WI38 (cell line): ENCODE data around the gene MRTO4.

Source experiments
- H3K4me3 ChIP-seq: 2 replicates; pipeline ENCODE4 v1.5.1; 2011; ENCODE audit warnings: low read depth, mild to moderate bottlenecking, control low read depth, low read length
- CTCF ChIP-seq: IDR thresholded peaks from 2 replicates; pipeline ENCODE4 v1.5.1; 2012; ENCODE audit warnings: low read depth, mild to moderate bottlenecking, control low read depth, low read length

Gene MRTO4

GRCh38 chr1:19251305-19252196, at the start of gene MRTO4, which contains the start of gene EMC1:
MRTO4 (plus strand) TSS chr1:19251805; CDS start chr1:19251836, 31 bp downstream.
EMC1 (minus strand) TSS chr1:19251524; CDS start chr1:19251509, 15 bp downstream.
- H3K4me3 ChIP-seq = peak within 1 kb of the TSS; percentile 81
- no peak for TF ChIP-seq CTCF

- TF ChIP-seq CTCF = no peak
Measured at GRCh38 chr1:19202396-19202795, 49.2 kb upstream of the MRTO4 start.

GRCh38 chr1:19203440-19203839, 48.2 kb upstream of the MRTO4 start:
- TF ChIP-seq CTCF = no peak
- no peak overlapping the region for H3K4me3 ChIP-seq

More at GRCh38 chr1:19202396-19202795, 49.2 kb upstream of the MRTO4 start:
- H3K4me3 ChIP-seq = no peak overlapping the region

GRCh38 chr1:19204446-19205266, 46.9 kb upstream of the MRTO4 start:
- no peak for TF ChIP-seq CTCF
- H3K4me3 ChIP-seq = no peak overlapping the region

- no peak overlapping the region for H3K4me3 ChIP-seq
- no peak for TF ChIP-seq CTCF
Measured at GRCh38 chr1:19205403-19205802, 46.2 kb upstream of the MRTO4 start.

- TF ChIP-seq CTCF = no peak
- no peak overlapping the region for H3K4me3 ChIP-seq
Measured at GRCh38 chr1:19205845-19206244, 45.8 kb upstream of the MRTO4 start.

GRCh38 chr1:19206947-19207346, 44.7 kb upstream of the MRTO4 start:
- no peak for TF ChIP-seq CTCF
- H3K4me3 ChIP-seq = no peak overlapping the region
